HepG2 (cell line): ENCODE results near the gene RPH3AL. TPM values are rescaled to one million over a fixed set of nuclear protein-coding genes. Genes with fewer than 3 reads are reported as not detected.

Source experiments
- ATAC-seq: fragments of 200-7000 bp; cut with Tn5 transposase; 3 replicates; pipeline ENCODE4 v1.9.1; 2020; ENCODE audit warnings: mild to moderate bottlenecking, moderate library complexity
- BruUV-seq: library from RNA; stranded (reverse); fragments of 400-500 nt; replicated peaks from 2 replicates; lab custom pipeline; 2021; lab: Mats Ljungman, UMichigan
- CTCF ChIA-PET: fragments of 300-600 bp; formaldehyde crosslinking; extraction: SDS; loops from one replicate; lab custom pipeline; 2021; ENCODE audit warnings: low total read pairs, inconsistent platforms, low intra/inter-chr PET ratio; lab: Yijun Ruan, JAX
- POLR2A ChIA-PET: fragments of 350-600 bp; sonication (Branson Sonifier 250); formaldehyde crosslinking; loops from one replicate; lab custom pipeline; 2020; ENCODE audit warnings: antibody characterized with exemption, inconsistent platforms; lab: Yijun Ruan, JAX
- DNase-seq: peaks from one replicate; pipeline ENCODE4 v3.0.0-alpha.2; 2015; ENCODE audit warnings: low spot score
- FAIRE-seq: peaks from 3 replicates; lab custom pipeline; 2011; peaks lifted over from hg19 to GRCh38; lab: Jason Lieb, UNC
- H2AFZ ChIP-seq: one replicate; pipeline ENCODE4 v1.6.1; 2011; ENCODE audit warnings: low read length, inconsistent platforms
- H3K27ac ChIP-seq: fragments of 300-600 bp; 3 replicates; pipeline ENCODE4 v1.8.0; 2011; ENCODE audit warnings: mixed run types, mild to moderate bottlenecking, mixed read lengths, low read length, inconsistent platforms; ENCODE audit not compliant: insufficient read depth; ENCODE audit errors: extremely low read length
- H3K27me3 ChIP-seq, 2 experiments: fragments of 200-600 bp in 1 of 2; 2 replicates in 1 of 2; 3 replicates in 1 of 2; pipeline versions ENCODE4 v1.6.0 to v1.8.0; 2011; ENCODE audit warnings: low read length in 2 of 2, mild to moderate bottlenecking in 2 of 2, moderate library complexity in 2 of 2, inconsistent platforms in 1 of 2; ENCODE audit not compliant: insufficient read depth in 2 of 2, control insufficient read depth in 1 of 2
- H3K36me3 ChIP-seq, 2 experiments: fragments of 200-600 bp in 1 of 2; replicated peaks in 1 of 2; 2 replicates in 1 of 2; 3 replicates in 1 of 2; pipeline versions ENCODE4 v1.5.1 to v1.8.0; 2011; ENCODE audit warnings: low read length in 2 of 2, inconsistent platforms in 1 of 2; ENCODE audit not compliant: insufficient read depth in 2 of 2, control insufficient read depth in 1 of 2
- H3K4me1 ChIP-seq: 2 replicates; pipeline ENCODE4 v1.5.1; 2012; ENCODE audit warnings: low read length, inconsistent platforms; ENCODE audit not compliant: insufficient read depth
- H3K4me2 ChIP-seq: 2 replicates; pipeline ENCODE4 v1.6.0; 2011; ENCODE audit warnings: low read depth, low read length, inconsistent platforms
- H3K4me3 ChIP-seq, 3 experiments: fragments of 200-600 bp in 1 of 3; sonication (generic), shearing (Covaris generic) in 1 of 3; replicated peaks in 1 of 3; 2 replicates each; pipeline ENCODE4 v1.5.1; 2011 to 2016; ENCODE audit warnings: low read length in 3 of 3, inconsistent platforms in 2 of 3, low read depth in 2 of 3, mild to moderate bottlenecking in 2 of 3, control low read depth in 1 of 3, mixed read lengths in 1 of 3; ENCODE audit not compliant: insufficient read depth in 1 of 3
- H3K79me2 ChIP-seq: one replicate; pipeline ENCODE4 v1.6.1; 2011; ENCODE audit warnings: low read length, inconsistent platforms; ENCODE audit not compliant: insufficient read depth
- H3K9ac ChIP-seq: 2 replicates; pipeline ENCODE4 v1.6.0; 2011; ENCODE audit warnings: mild to moderate bottlenecking, low read depth, low read length, inconsistent platforms; ENCODE audit not compliant: insufficient read depth
- H3K9me3 ChIP-seq: 2 replicates; pipeline ENCODE4 v1.5.1; 2012; ENCODE audit warnings: mild to moderate bottlenecking, low read length
- H4K20me1 ChIP-seq: 2 replicates; pipeline ENCODE4 v1.6.0; 2011; ENCODE audit warnings: inconsistent platforms, mild to moderate bottlenecking, low read length, moderate library complexity; ENCODE audit not compliant: insufficient read depth
- SNAPC2 ChIP-seq: sonication (generic); formaldehyde crosslinking; IDR thresholded peaks from 2 replicates; pipeline ENCODE4 v1.8.1; 2022; ENCODE audit warnings: mild to moderate bottlenecking, missing genetic modification reagents
- SRSF4 ChIP-seq: fragments of 200-400 bp; formaldehyde crosslinking; IDR thresholded peaks from one replicate; pipeline ENCODE4 v1.6.1; 2018; ENCODE audit warnings: mild to moderate bottlenecking, low read depth, low read length, moderate library complexity; ENCODE audit not compliant: poor library complexity, severe bottlenecking
- ZNF205 ChIP-seq: IDR thresholded peaks from 2 replicates; pipeline ENCODE4 v1.6.1; 2018; ENCODE audit warnings: missing biosample characterization, missing genetic modification reagents
- ZNF274 ChIP-seq: sonication (generic); formaldehyde crosslinking; IDR thresholded peaks from 2 replicates; pipeline ENCODE4 v1.5.1; 2020; ENCODE audit warnings: mild to moderate bottlenecking, missing genetic modification reagents
- WGBS: methylation state at CpG from one replicate; pipeline ENCODE4 v1.1.6; 2017; ENCODE audit warnings: low lambda C conversion rate; 5-methylcytosine and 5-hydroxymethylcytosine counted together
- in situ Hi-C: cut with HindIII; loops from 2 replicates; pipeline ENCODE4 v1.10.0; 2017; ENCODE audit warnings: low pct_unique_long_range_greater_than_20kb; ENCODE audit not compliant: extremely low pct_ligation_motif_present
- intact Hi-C: fragments of 100-400 bp; cut with micrococcal nuclease; formaldehyde crosslinking; loops from one replicate; pipeline ENCODE4 v1.10.0; 2022; ENCODE audit not compliant: unreplicated experiment
- polyA plus RNA-seq, 8 experiments: library from polyadenylated mRNA; depleted of rRNA in 3 of 8; stranded (reverse) in 7 of 8; unstranded in 1 of 8; fragments of >200 nt; fragmentation: Illumina TruSeq in 4 of 8; extraction: Trizol in 4 of 8; gene quantifications; 2 replicates each; pipeline versions ENCODE4 v1.2.1 to v1.2.3, GENCODE V29; 2011 to 2016; ENCODE audit warnings: low read depth in 4 of 8, missing spikeins in 1 of 8, mixed read lengths in 1 of 8; ENCODE audit not compliant: insufficient read depth in 1 of 8
- total RNA-seq, 5 experiments: library from RNA; depleted of rRNA; stranded (reverse); fragments of >200 nt; fragmentation: Illumina TruSeq; extraction: Trizol; gene quantifications; 2 replicates each; pipeline ENCODE4 v1.2.3, GENCODE V29; 2016; ENCODE audit warnings: low read depth in 1 of 5
- TF ChIP-seq, protein P1 (sequence below): sonication (generic); formaldehyde crosslinking; IDR thresholded peaks from 2 replicates; pipeline ENCODE4 v1.5.0; 2020; ENCODE audit warnings: missing genetic modification reagents
- TF ChIP-seq, protein P2 (sequence below): sonication (generic); formaldehyde crosslinking; IDR thresholded peaks from 2 replicates; pipeline ENCODE4 v1.5.0; 2020; ENCODE audit warnings: mild to moderate bottlenecking, missing genetic modification reagents

RPH3AL gene
- total and polyA plus RNA-seq, 2 of the 13 experiments (the other 11 are each of a cell fraction or from before 2014, with no cell fraction given): 7.8 to 16.4 TPM

DNA sequence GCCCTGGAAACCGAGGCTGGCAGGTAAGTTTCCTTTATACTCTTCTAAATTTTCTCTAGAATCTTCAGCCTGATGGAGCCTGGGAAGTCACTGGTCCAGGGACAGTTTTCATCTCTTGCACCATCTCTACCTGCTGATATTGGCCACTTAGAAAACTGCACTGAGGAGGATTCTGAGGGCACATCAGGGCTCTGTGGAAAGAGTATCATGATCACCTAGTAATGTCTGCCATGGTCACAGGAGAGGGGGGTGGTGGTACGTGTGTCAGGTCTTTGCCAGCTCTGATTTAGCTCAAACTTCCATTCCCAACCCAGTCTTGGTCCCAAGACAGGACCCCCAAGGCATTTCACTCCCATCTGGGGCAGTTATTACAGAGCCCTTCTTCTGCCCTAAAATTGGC lies 136.0 kb downstream of the RPH3AL start:
- H2AFZ ChIP-seq: no peak overlapping the region
- no peak for ATAC-seq
- in situ Hi-C loops: no loop called here

More for the DNA sequence above, 136.0 kb downstream of the RPH3AL start:
- no peaks in the 10 kb centered on the region for H3K27me3 ChIP-seq
- FAIRE-seq: no peak
- CTCF ChIA-PET: no interaction called here
- no peaks in the 10 kb centered on the region for H3K9me3 ChIP-seq
- BruUV-seq: no TSS peak
- WGBS: 46% methylated on average over 2 of the region's 2 CpGs
- H3K27ac ChIP-seq: no peak overlapping the region
- TF ChIP-seq, protein P1, sequence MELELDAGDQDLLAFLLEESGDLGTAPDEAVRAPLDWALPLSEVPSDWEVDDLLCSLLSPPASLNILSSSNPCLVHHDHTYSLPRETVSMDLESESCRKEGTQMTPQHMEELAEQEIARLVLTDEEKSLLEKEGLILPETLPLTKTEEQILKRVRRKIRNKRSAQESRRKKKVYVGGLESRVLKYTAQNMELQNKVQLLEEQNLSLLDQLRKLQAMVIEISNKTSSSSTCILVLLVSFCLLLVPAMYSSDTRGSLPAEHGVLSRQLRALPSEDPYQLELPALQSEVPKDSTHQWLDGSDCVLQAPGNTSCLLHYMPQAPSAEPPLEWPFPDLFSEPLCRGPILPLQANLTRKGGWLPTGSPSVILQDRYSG (CRISPR knock-in tag): no peak
- TF ChIP-seq ZNF274 (CRISPR knock-in tag) (no peak), ZNF205 (CRISPR knock-in tag) (no peak), SRSF4 (no peak), SNAPC2 (CRISPR knock-in tag) (no peak)
- TF ChIP-seq, protein P2, sequence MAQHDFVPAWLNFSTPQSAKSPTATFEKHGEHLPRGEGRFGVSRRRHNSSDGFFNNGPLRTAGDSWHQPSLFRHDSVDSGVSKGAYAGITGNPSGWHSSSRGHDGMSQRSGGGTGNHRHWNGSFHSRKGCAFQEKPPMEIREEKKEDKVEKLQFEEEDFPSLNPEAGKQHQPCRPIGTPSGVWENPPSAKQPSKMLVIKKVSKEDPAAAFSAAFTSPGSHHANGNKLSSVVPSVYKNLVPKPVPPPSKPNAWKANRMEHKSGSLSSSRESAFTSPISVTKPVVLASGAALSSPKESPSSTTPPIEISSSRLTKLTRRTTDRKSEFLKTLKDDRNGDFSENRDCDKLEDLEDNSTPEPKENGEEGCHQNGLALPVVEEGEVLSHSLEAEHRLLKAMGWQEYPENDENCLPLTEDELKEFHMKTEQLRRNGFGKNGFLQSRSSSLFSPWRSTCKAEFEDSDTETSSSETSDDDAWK (CRISPR knock-in tag): no peak
- intact Hi-C loops: no loop called here
- no peaks in the 10 kb centered on the region for H3K79me2 ChIP-seq
- H4K20me1 ChIP-seq: no peaks in the 10 kb centered on the region
- H3K4me2 ChIP-seq: no peak overlapping the region
- no peak overlapping the region for H3K4me3 ChIP-seq
- peaks cover 3 to 5% of the 10 kb centered on the region in 2 experiments; a peak in 3 of 5 replicates for H3K36me3 ChIP-seq
- no peaks in the 10 kb centered on the region for H3K4me1 ChIP-seq
- no peak for DNase-seq
- POLR2A ChIA-PET: no interaction called here
- H3K9ac ChIP-seq: no peak overlapping the region
